ENCODE data around the gene HMGCL.

The HMGCL gene

GRCh38 chr1:23772854-23773242, 52.4 kb downstream of the HMGCL start:
- no peak for DNase-seq

- peak; percentile 87 for DNase-seq
These were observed 53.0 kb downstream of the HMGCL start for GRCh38 chr1:23772049-23772853.

- no peak for DNase-seq
These were observed 56.5 kb downstream of the HMGCL start for GRCh38 chr1:23768733-23769132.

GRCh38 chr1:23763041-23763577, 62.1 kb downstream of the HMGCL start:
- DNase-seq: no peak

GRCh38 chr1:23759277-23759676, 66.0 kb downstream of the HMGCL start:
- DNase-seq: no peak

- no peak for DNase-seq
These were observed 67.4 kb downstream of the HMGCL start for GRCh38 chr1:23757812-23758211.

GRCh38 chr1:23756676-23757075, 68.6 kb downstream of the HMGCL start:
- DNase-seq: no peak

- no peak for DNase-seq
These were observed 72.3 kb downstream of the HMGCL start for GRCh38 chr1:23752909-23753308.

Data from CD4-positive, alpha-beta T cell treated with Interleukin-10 for 1 hour (primary cell).